HG02970 (cell line): Measurements from ENCODE around the gene DDX1.

Experiments used
- ATAC-seq: cut with Tn5 transposase; IDR thresholded peaks from one replicate; pipeline ENCODE4 v1.9.1; 2021; ENCODE audit warnings: mild to moderate bottlenecking, moderate library complexity, moderate number of reproducible peaks; ENCODE audit not compliant: unreplicated experiment, low FRiP score

Gene DDX1

DNA sequence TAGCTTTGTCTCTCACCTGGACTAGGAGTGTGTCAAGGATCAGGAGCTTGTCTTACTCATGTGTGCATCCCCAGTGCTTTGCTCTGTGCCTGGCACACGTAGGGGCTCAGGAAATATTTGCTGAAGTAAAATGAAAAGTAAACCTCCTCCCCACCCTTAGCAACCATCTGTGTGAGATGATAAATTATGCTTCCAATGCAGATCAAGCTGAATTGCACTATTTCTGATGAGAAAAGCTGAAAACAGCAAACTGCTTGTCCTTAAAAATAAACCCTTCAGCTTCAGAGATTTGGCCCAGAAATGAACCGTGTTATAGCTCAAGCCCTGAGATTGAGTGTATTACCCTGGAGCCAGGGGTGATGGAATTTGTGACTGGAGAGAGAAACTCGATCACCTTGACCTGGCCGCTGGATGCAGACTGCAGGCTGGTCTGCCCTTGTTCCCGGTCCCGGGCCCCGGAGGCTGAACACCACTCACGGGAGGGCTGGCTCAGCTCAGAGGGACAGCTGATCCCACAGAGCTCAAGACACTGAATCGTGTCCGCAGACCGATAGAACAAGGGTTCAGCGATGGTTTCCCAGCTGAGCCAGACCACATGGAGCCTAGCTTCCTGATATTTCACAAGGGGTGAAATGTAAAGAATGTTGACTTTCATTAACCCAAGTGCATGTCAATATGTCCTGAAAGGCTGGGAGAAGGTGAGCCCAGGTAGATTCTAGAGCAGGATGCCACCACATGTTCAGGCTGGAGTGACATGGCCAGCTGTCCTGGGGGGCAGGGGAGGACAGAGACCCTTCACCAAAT is 50.5 kb downstream of the DDX1 start:
- ATAC-seq, result no peak

- no peak for ATAC-seq
Observed at GRCh38 chr2:15642815-15643500, 51.3 kb downstream of the DDX1 start.

- ATAC-seq, result no peak
Observed at GRCh38 chr2:15643791-15644585, 52.3 kb downstream of the DDX1 start.

DNA sequence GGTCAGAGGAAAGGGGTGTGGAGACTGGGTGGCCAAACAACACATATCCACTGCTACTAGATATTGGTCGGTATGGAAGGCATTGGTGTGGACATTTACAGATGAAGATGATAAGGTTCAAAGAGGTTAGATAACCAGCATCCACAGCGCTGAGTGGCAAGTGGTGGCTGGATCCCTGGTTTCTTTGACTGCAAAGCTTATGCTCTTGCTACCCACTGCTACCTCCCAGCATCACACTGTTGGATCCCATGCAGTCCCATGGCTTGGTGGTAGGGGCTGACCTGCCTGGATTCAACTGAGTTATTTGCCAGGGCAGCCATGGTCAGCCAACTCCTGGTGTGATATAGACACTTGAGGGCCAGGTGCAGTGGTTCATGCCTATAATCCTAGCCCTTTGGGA is 53.6 kb downstream of the DDX1 start:
- no peak for ATAC-seq

- ATAC-seq, result no peak
Observed at GRCh38 chr2:15645720-15646385, 54.2 kb downstream of the DDX1 start.

DNA sequence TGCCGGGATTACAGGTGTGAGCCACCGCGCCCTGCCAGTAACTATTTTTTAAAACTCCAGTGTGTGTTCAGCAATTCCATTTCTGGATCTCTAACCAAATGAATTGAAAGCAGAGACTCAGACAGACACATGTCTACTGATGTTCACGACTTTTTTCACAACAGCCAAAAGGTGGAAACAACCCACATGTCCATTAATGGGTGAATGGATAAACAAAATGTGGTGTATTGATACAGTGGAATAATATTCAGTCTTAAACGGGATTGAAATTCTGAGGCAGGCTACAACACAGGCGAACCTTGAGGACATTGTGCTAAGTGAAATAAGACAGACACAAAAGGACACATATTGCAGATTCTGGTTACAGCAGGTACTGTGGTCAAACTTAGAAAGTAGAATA is 55.0 kb downstream of the DDX1 start:
- no peak for ATAC-seq

GRCh38 chr2:15647622-15648590 is 56.2 kb downstream of the DDX1 start:
- ATAC-seq, result no peak

- no peak for ATAC-seq
Observed at GRCh38 chr2:15648593-15649525, 57.2 kb downstream of the DDX1 start.

DNA sequence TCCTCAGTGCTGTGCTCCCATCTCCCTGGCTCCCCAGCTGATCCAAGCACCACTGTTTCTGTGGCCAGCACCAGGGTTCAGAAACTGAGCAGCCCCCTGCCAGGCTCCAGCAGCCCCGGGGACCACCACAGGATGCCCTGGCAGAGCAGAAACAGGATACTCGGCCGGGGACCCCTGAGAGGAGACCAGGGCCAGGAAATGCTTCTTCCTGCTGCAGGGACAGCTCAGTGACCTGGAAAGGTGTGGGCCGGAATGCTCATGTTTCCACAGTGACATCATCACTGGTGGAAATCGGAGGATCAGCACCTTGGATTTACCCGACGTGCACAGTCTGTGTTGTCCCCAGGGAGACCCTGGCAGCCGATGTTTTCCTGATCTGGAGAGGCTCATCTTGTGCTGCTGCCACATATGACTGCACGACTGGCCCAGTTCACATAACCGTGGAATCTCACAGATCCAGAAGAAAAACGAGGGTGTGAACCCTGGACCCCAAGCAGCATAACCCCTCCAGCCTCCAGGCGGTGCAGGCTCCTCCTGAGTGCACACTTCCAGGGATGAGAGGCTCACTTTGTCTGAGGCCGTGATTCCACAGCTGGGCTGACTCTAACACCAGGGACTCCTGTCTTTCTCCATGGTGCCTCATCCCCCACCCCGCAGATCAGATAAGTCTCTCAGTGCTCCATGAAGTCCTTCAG is 58.0 kb downstream of the DDX1 start:
- no peak for ATAC-seq

DNA sequence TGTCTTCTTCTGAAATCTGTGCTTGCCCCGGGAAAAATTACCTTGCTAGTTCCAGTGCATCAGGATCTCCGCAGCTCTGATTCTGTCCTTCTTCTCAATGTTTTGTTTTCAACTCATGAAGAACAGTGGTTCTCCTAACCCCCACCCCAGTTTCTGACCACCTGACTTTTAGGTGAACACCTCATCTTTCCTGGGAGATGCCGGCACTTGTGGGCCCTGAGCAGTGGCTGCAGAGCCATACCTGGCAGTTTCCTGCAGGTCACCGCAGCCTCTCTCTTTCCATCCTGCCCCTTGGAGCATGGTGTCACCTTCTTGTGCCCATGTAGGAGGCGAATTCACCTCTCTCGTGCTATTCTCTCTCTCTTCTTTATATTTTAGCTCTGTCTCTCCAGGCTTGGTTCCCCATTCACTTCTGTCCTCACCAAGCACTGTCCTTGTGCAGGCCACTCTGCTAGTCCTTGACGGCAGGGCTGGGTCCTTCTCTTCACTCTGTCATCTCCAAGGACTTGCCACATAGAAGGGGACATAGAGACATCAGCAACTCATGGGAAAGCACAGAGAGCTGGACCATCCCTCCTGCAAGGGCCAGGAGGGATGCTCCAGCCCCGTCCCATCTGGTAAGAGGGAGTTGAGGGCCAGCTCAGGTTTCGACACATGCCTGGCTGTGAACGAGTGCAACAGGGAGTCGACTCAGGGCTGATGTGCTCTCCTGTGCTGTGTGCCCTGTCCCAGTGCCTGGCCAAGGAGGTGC is 59.1 kb downstream of the DDX1 start:
- no peak for ATAC-seq

- no peak for ATAC-seq
Observed at GRCh38 chr2:15651367-15651727, 59.7 kb downstream of the DDX1 start.

- ATAC-seq, result no peak
Observed at GRCh38 chr2:15652252-15652651, 60.6 kb downstream of the DDX1 start.

- no peak for ATAC-seq
Observed at GRCh38 chr2:15652801-15653200, 61.1 kb downstream of the DDX1 start.

DNA sequence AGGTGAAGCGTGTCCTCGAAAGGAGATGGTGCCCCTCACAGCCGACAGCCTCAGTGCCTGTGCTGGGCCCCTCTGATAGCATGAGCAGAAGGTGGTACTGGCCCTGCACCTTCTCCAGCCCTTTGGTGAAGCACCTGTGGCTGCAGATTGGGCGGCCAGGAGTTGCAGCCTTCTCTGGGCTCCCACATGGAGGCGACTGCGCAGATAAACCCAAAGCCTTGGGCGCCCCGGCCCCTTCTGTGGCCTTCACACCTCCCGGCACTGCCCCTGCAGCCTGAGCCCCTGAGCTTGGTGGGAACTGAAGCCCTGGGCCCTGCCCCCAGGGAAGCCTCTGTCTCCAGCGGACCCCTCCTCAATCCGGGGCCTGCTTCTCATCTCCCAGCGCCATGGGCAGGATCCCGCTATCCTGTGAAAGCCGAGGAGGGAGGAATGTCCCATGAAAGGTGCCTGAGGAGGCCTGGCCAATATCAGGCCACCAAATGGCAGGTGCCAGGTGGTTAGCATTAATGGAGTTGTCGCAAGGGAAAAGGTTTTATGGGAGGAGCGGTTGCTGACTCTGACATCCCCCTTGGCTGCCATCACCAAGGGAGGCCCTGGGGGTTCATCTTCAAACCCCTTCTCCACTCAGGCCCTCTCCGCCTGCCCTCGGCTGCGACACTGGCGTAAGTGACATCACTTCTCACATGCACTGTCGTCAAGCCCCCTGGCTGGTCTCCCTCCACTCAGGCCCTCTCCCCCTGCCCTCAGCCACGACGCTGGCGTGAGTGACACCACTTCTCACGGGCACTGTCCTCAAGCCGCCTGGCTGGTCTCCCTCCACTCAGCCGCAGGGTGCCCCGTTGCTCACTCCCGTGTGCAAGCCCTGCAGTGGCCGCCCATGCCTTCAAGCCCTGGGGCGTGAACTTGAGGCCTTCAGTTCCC is 62.4 kb downstream of the DDX1 start:
- ATAC-seq, result no peak

DNA sequence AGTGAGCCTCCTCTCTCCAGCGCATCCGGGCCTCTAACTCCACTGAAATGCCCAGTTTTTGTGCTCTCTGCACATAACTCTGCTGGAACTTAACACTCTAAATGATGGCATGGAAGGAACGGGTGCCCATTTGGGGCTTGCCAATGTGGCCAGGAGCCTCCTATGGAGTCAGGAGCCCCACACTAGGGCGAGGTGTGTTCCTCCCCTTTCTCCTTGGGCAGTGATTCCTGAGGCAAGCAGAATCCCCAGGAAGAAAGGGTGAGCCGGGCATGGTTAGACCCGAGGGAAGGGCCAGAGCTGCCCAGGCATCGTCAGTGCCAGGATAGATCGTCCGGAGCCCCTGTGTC is 63.0 kb downstream of the DDX1 start:
- no peak for ATAC-seq

DNA sequence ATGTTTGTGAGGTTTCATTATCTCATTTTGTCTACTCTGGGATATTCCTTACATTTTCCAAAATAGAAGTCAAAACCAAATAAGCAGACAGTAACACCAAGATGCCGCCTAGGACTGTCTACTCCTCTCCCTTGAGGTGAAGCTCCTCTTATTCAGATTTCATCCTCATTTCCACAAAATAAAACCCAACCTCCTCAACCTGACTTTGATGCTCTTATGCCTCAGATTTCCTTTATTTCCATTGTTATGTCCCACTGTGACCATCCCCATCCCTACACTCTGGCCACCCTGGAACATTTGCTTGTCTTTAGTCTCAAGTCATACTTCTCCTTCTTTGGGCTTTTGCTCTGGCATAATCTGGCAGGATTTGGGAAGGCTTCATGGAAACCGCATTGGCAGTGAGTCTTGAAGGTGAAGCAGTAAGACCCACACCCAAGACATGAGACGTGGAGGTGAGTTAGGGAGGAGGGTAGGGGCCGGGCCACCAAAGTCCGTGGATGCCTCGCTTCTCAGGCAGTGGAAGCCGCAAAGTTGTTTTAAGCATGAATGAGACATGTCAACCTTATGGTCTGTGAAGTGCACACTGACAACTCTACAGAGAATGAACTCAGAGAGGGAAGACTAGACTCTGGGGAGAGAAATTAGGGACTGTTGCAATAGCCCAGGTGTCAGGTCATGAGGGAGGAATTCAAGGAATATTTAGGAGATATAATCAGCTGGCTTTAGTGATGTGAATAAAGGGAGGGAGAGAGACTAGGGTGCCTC is 63.6 kb downstream of the DDX1 start:
- ATAC-seq, result no peak
